WTC11 (cell line): ENCODE data around the gene CCDC93. TPM values are rescaled to one million over a fixed set of nuclear protein-coding genes. Genes with fewer than 3 reads are reported as not detected.

Experiments
- ATAC-seq: fragments of 200-7000 bp; cut with Tn5 transposase; 2 replicates; pipeline ENCODE4 v1.10.0; 2021; ENCODE audit warnings: mild to moderate bottlenecking, moderate library complexity
- CTCF ChIA-PET: fragments of 300-600 bp; sonication (Branson Sonifier 250); formaldehyde crosslinking; loops from one replicate; lab custom pipeline; 2021; ENCODE audit warnings: antibody characterized with exemption; lab: Charles Lee
- POLR2A ChIA-PET: fragments of 350-600 bp; sonication (Branson Sonifier 250); formaldehyde crosslinking; loops from one replicate; lab custom pipeline; 2021; ENCODE audit warnings: antibody characterized with exemption; lab: Charles Lee
- DNase-seq: peaks from one replicate; pipeline ENCODE4 v3.0.0; 2021; ENCODE audit warnings: low spot score
- H3K27ac Mint-ChIP-seq: 2 replicates; pipeline ENCODE4 v1.8.0; 2021; ENCODE audit warnings: mixed read lengths
- H3K27me3 Mint-ChIP-seq: 2 replicates; pipeline ENCODE4 v1.8.0; 2021; ENCODE audit warnings: low read depth, mild to moderate bottlenecking, moderate library complexity, mixed read lengths
- H3K36me3 Mint-ChIP-seq: 2 replicates; pipeline ENCODE4 v1.8.0; 2021; ENCODE audit warnings: mixed read lengths
- H3K4me1 Mint-ChIP-seq: 2 replicates; pipeline ENCODE4 v1.8.0; 2022; ENCODE audit warnings: mixed read lengths
- H3K4me3 Mint-ChIP-seq: 2 replicates; pipeline ENCODE4 v1.8.0; 2021; ENCODE audit warnings: mild to moderate bottlenecking, moderate library complexity, mixed read lengths
- H3K9me3 Mint-ChIP-seq: 2 replicates; pipeline ENCODE4 v1.8.0; 2021; ENCODE audit warnings: mixed read lengths
- ATF6 ChIP-seq: sonication (generic); formaldehyde crosslinking; IDR thresholded peaks from 2 replicates; pipeline ENCODE4 v1.8.1; 2023; ENCODE audit warnings: mild to moderate bottlenecking, missing genetic modification reagents
- CDX4 ChIP-seq: fragments of 250-450 bp; sonication (Bioruptor Pico); IDR thresholded peaks from 2 replicates; pipeline ENCODE4 v1.9.0; 2021; ENCODE audit warnings: moderate library complexity, mild to moderate bottlenecking, inconsistent platforms, borderline replicate concordance
- FOXK1 ChIP-seq: sonication (generic); formaldehyde crosslinking; IDR thresholded peaks from 2 replicates; pipeline ENCODE4 v1.8.0; 2022; ENCODE audit warnings: mild to moderate bottlenecking, moderate library complexity, missing genetic modification reagents
- MXD4 ChIP-seq: fragments of 250-450 bp; sonication (Bioruptor Pico); IDR thresholded peaks from 2 replicates; pipeline ENCODE4 v1.8.0; 2021; ENCODE audit warnings: mild to moderate bottlenecking, moderate library complexity, borderline replicate concordance
- MYBL2 ChIP-seq: sonication (generic); formaldehyde crosslinking; IDR thresholded peaks from 2 replicates; pipeline ENCODE4 v1.8.1; 2023; ENCODE audit warnings: mild to moderate bottlenecking, moderate library complexity, missing genetic modification reagents
- NFATC4 ChIP-seq: fragments of 250-450 bp; sonication (Bioruptor Pico); IDR thresholded peaks from 2 replicates; pipeline ENCODE4 v1.9.0; 2021; ENCODE audit warnings: mild to moderate bottlenecking
- STAT6 ChIP-seq: sonication (generic); formaldehyde crosslinking; conservative IDR thresholded peaks from 2 replicates; pipeline ENCODE4 v1.8.1; 2023; ENCODE audit warnings: mild to moderate bottlenecking, low read depth, missing genetic modification reagents, moderate library complexity
- TCF7 ChIP-seq: sonication (generic); formaldehyde crosslinking; IDR thresholded peaks from 2 replicates; pipeline ENCODE4 v1.8.0; 2022; ENCODE audit warnings: mild to moderate bottlenecking, low read depth, missing genetic modification reagents, moderate library complexity
- USF1 ChIP-seq: sonication (generic); formaldehyde crosslinking; IDR thresholded peaks from 2 replicates; pipeline ENCODE4 v1.8.0; 2022; ENCODE audit warnings: mild to moderate bottlenecking, missing genetic modification reagents
- ZNF138 ChIP-seq: sonication (generic); formaldehyde crosslinking; conservative IDR thresholded peaks from 2 replicates; pipeline ENCODE4 v1.8.1; 2022; ENCODE audit warnings: mild to moderate bottlenecking, moderate library complexity, missing genetic modification reagents
- ZNF281 ChIP-seq: sonication (generic); formaldehyde crosslinking; IDR thresholded peaks from 2 replicates; pipeline ENCODE4 v1.8.0; 2023; ENCODE audit warnings: mild to moderate bottlenecking, missing genetic modification reagents
- total RNA-seq: library from RNA; stranded (reverse); gene quantifications from 3 replicates; pipeline ENCODE4 v1.2.3, GENCODE V29; 2021
- TF ChIP-seq, protein P1 (sequence below): fragments of 250-450 bp; sonication (Bioruptor Pico); IDR thresholded peaks from 2 replicates; pipeline ENCODE4 v1.8.0; 2021; ENCODE audit warnings: mild to moderate bottlenecking
- TF ChIP-seq, protein P2 (sequence below): fragments of 250-450 bp; sonication (Bioruptor Pico); IDR thresholded peaks from 2 replicates; pipeline ENCODE4 v2.1.2; 2022; ENCODE audit warnings: mild to moderate bottlenecking, moderate library complexity

CCDC93 gene
- total RNA-seq, 1 experiment from 2014 or later: 16.9 TPM

DNA sequence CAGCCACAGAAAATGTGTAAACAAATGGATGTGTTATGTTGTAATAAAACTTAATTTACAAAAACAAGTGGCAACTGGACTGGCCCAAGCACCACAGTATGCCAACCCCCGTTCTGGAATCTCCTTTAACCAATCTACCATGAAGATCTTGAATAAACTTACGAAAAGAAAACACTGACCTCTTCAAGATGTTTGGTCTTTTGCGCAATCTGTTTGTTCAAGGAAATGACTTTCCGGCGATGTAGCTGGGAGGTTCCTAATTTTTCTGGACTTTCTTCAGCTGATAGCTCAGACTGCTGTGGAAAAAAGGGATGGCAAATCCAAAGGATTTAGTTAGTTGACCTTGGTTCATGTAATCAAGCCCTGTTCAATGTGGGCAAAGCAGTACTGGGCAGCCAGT is 55.7 kb downstream of the CCDC93 start:
- CTCF ChIA-PET: interaction anchor here (3.2 kb wide), 1 partner anchor 45 kb away, joined by 13 read pairs; no protein-coding TSS in a partner anchor

DNA sequence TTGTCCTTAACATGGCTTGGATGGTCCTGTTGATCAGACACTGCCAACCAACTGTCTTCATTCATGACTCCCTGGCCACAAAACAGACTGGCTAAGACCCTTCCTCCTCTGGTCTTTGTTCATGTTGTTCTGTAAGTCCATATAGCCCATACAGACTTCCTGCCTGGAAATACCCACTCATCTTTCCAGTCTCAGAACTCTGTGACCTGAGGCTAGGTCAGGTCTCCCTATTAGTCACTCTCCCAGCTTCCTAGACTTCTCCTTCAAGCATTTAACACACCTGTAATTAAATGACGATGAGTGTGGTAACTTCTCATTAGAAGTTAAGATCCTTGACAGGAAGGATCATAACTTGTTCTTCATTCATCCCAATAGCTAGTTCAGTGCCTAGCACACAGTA is 56.3 kb downstream of the CCDC93 start:
- no peak overlapping the region for H3K4me3 Mint-ChIP-seq
- POLR2A ChIA-PET: no interaction called here
- H3K4me1 Mint-ChIP-seq: no peaks in the 10 kb centered on the region
- H3K9me3 Mint-ChIP-seq: no peaks in the 10 kb centered on the region
- CTCF ChIA-PET: interaction anchor here (3.2 kb wide), 1 partner anchor 45 kb away, joined by 13 read pairs; no protein-coding TSS in a partner anchor
- H3K27ac Mint-ChIP-seq: no peak overlapping the region; the same call in 1 of the 2 replicates
- TF ChIP-seq ZNF138 (CRISPR knock-in tag) (no peak), MYBL2 (CRISPR knock-in tag) (no peak)
- TF ChIP-seq, protein P1, sequence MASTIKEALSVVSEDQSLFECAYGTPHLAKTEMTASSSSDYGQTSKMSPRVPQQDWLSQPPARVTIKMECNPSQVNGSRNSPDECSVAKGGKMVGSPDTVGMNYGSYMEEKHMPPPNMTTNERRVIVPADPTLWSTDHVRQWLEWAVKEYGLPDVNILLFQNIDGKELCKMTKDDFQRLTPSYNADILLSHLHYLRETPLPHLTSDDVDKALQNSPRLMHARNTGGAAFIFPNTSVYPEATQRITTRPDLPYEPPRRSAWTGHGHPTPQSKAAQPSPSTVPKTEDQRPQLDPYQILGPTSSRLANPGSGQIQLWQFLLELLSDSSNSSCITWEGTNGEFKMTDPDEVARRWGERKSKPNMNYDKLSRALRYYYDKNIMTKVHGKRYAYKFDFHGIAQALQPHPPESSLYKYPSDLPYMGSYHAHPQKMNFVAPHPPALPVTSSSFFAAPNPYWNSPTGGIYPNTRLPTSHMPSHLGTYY (CRISPR knock-in tag): no peak
- TF ChIP-seq, protein P2, sequence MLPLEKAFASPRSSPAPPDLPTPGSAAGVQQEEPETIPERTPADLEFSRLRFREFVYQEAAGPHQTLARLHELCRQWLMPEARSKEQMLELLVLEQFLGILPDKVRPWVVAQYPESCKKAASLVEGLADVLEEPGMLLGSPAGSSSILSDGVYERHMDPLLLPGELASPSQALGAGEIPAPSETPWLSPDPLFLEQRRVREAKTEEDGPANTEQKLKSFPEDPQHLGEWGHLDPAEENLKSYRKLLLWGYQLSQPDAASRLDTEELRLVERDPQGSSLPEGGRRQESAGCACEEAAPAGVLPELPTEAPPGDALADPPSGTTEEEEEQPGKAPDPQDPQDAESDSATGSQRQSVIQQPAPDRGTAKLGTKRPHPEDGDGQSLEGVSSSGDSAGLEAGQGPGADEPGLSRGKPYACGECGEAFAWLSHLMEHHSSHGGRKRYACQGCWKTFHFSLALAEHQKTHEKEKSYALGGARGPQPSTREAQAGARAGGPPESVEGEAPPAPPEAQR (CRISPR knock-in tag): no peak
- H3K27me3 Mint-ChIP-seq: no peaks in the 10 kb centered on the region
- ATAC-seq (no peak), DNase-seq (no peak)
- H3K36me3 Mint-ChIP-seq: peaks cover 28% of the 10 kb centered on the region

More for the DNA sequence above, 55.7 kb downstream of the CCDC93 start:
- Mint-ChIP-seq H3K36me3 (peaks cover 25% of the 10 kb centered on the region), H3K27me3 (no peaks in the 10 kb centered on the region), H3K4me3 (no peak overlapping the region), H3K27ac (no peak overlapping the region), H3K9me3 (no peaks in the 10 kb centered on the region), H3K4me1 (no peaks in the 10 kb centered on the region)
- POLR2A ChIA-PET: no interaction called here
- TF ChIP-seq CDX4 (CRISPR knock-in tag) (no peak), MXD4 (CRISPR knock-in tag) (no peak)
- ATAC-seq: no peak
- DNase-seq: no peak

- ChIA-PET CTCF (interaction anchor here (2.0 kb wide), 1 partner anchor 47 kb away, joined by 14 read pairs; no protein-coding TSS in a partner anchor), POLR2A (no interaction called here)
- ATAC-seq: no peak
- Mint-ChIP-seq H3K36me3 (peaks cover 42% of the 10 kb centered on the region), H3K27ac (no peak overlapping the region), H3K4me3 (no peak overlapping the region), H3K4me1 (no peaks in the 10 kb centered on the region), H3K27me3 (no peaks in the 10 kb centered on the region), H3K9me3 (no peaks in the 10 kb centered on the region)
- no peak for DNase-seq
- TF ChIP-seq ZNF281 (CRISPR knock-in tag) (no peak), TCF7 (CRISPR knock-in tag) (no peak), ATF6 (CRISPR knock-in tag) (no peak), FOXK1 (CRISPR knock-in tag) (no peak), USF1 (no peak), NFATC4 (CRISPR knock-in tag) (no peak), STAT6 (CRISPR knock-in tag) (no peak)
- TF ChIP-seq, all 79 proteins: peak for 0
Observed at GRCh38 chr2:117956036-117956796, 57.7 kb downstream of the CCDC93 start.
